ENCODE data around the gene HSPH1.
"Not testable (repeated sequence)": the region's sequence is repeated elsewhere in the genome, so short reads cannot be mapped to it uniquely, and the experiment has no call there.

The HSPH1 gene

DNA sequence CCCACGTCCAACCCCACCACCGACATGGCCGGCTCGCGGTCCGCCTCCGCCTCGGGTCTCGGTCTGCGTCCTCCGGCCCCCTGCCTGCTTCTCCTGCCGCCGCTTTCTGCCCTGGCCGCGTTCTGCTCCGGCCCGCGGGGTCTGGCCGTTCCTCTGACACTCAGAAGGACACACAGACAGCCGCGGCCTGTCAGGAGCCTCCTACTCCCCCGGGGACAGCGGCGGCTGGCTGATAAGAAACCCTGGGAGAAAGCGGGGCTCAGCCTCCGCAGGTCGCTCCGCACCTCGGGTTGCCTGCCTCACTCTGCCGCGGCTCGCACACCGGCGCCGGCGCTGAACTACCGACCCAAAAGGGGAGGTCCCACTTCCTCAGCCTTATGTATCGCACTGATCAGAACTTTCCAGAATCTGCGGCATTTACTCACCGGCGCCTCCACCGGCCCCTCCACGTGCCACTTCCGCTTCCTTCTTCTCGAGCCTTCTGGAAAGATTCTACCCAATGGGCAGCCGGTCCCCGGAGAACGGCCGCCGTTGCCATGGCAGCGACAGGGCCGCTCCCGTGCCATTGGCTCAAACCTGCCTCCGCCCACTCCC is at the start of gene HSPH1:
HSPH1 (minus strand) TSS at position 348 of the 594 bp plus-strand sequence; CDS start at position 26, 322 bp downstream.
- DNase-seq: peak; percentile 98

DNA sequence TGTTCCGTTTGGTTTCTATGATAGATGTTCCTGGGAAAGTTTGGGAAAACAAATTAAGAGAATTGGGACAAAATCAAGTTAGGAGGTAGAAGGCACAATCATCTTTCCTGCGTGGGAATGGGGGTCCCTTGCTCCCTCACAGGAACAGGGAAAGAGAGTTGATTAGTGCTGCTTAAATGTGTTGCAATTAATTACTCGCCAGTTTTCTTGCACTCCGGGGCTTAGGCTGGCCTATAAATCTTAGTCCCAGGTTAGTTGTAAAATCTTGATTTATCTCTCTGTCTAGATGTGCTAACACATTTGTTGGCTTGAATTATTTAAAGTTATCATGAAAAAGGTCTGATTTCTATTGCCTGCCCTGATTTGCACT is 48.1 kb upstream of the HSPH1 start:
- DNase-seq: no peak

DNA sequence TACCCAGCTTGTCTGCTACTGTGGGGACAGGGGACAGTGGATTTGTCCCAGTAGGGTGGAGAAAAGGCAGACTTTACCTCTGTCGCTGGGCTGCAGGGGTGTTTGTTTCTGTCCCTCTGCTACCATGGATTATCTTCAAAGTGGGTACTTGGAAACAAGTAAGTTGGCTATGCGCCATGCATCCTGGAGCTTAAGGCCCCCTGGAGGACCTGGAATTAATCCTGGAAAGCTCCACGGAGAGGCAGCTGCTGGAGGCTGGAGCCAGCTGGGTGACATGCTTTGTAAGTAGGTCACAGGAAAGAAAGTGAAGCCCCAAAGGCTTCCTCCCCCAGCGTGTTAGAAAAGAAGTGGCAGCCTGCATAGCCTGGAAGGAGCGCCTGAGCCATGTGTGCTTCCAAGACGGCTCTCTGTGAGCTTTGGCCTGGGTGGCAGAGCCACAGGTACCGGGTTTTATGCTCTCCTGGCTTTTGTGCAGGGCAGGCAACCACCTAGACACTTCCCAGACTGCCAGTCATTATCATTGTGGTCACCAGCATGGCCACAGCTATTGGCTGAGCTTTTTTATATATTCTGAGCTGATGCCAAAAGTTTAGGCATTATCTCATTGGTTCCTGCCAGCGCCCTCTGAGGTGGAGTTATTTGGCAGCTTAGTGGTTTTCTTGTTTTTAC is 47.6 kb upstream of the HSPH1 start:
- DNase-seq: peak; percentile 3

- no peak for DNase-seq
Measured at GRCh38 chr13:31208559-31209122, 46.9 kb upstream of the HSPH1 start.

GRCh38 chr13:31207661-31208552 is 46.2 kb upstream of the HSPH1 start:
- no peak for DNase-seq

- peak; percentile 72 for DNase-seq
Measured at GRCh38 chr13:31204592-31204991, 42.9 kb upstream of the HSPH1 start.

DNA sequence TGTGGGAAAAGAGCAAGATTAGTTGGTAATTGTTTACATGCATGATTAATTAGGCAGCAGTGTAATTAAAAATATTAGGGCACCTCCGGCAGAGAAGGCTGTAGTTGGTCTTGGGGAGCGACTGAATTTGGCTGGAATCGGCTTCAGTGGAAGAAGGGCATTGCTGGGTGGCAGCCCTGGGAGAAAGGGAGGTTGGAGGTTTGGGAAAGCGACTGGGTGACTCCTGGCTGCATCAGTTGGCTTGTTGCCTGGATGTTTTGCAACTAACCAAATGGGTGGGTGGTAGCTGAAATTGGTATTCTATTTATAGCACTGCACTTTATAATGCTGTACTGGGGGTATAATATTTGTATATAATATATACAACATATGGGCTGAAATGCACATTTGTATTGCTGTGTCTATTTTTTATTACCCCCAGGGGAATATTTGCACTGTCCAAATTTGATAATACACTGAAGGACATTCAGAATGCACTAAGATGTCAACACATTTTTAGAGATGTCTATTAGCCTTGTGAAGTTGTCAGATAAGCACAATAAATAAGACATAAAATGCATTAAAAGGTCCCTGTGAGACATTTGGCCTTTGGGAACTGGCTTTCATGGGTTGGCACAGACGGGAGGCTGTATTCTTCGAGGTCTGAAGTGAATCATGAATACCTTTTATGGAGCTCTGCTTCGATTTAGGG is 39.8 kb upstream of the HSPH1 start:
- peak; percentile 48 for DNase-seq

DNA sequence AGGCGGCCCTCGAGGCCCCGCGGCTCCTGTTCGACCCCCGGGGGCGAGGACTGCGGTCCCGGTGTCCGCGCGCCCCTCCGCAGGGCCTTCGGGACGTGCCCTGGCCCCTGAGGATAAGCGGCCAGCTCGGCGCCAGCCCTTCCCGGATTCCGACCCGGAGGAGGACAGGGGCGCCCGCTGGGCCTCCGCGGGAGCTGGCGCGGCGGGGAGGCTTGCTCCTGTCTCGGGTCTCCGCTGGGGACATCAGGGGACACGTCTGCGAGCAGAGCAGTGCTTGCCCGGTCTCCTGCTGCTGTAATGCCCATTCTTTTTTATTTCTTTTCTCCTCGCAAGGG is 38.9 kb upstream of the HSPH1 start:
- peak; percentile 27 for DNase-seq

DNA sequence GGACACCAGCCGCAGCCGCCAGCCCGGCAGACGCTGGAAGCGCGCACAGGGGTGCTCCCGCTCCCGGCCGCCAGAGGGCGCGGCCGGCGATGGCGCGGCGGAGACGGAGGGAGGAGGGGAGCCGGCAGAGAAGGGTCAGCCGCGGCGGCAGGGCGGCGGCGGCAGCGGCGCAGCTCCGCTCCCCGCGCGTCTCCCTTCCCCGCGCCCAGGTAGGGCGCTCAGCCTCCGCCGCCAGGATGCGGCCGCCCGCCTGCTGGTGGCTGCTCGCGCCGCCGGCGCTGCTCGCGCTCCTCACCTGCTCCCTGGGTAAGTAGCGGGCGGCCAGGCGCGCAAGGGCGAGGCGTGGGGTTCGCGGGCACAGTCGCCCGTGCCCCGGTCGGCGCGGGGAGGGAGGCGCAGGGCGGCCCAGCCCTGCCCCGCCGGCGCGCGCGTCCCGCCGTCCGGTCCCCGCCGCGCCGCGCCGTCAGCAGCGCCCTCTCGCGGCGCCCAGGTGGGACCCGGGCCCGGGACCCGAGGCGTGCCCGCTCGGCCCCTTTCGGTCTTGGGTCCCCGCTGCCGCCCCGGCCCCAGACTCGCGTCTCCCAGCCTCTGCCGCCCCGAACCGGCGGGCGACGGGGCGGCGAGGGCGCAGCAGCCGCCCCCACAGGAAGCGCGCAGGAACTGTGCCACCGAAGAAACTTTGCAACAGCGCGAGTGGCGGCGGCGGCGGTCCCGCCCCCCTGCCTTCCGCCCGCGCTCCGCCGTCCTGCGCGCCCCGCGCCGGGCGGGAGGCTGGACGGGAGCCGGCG is 38.3 kb upstream of the HSPH1 start, which contains the start of gene B3GLCT:
B3GLCT (plus strand) TSS at position 127 of the 788 bp plus-strand sequence; CDS start at position 237, 110 bp downstream.
- DNase-seq: peak; percentile 79

DNA sequence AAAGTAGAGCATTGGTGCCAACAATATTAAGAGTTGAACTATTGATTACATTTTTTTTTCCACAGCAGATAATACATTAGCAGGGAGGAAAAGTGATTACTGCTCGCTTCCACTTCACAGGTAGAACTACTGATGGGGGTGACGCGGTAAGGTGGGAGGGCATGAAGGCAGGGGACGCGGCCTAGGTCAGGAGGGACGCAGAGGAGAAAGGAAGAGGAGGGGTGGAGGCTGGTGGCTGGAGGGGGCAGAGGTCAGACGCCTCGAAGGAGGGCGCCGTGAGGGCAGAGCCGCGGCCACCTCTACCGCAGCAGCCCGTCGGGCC is 37.8 kb upstream of the HSPH1 start:
- no peak for DNase-seq

- DNase-seq: no peak
Measured at GRCh38 chr13:31198519-31198918, 36.8 kb upstream of the HSPH1 start.

- DNase-seq: no peak
Measured at GRCh38 chr13:31196992-31197391, 35.3 kb upstream of the HSPH1 start.

- DNase-seq: no peak
Measured at GRCh38 chr13:31195616-31196015, 33.9 kb upstream of the HSPH1 start.

DNA sequence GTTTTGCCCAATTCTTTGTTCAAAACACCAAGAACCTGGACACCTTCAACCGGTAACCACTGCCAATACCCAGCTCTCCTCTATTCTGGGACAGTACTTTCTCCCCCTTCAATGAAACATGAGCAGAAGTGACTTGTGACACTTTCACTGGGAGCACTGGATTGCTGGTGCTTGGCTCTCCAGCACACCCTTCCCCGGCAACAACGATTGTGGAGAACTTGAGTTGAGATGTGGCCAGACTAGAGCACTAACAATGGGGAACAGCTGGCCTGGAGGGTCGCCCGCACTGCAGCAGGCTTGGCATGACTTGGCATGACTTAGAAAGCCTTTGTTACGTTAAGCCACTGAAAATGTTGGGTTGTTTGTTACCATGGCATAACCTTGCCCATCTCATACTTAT is 30.6 kb upstream of the HSPH1 start:
- DNase-seq: no peak

- DNase-seq: no peak
Measured at GRCh38 chr13:31191748-31192147, 30.0 kb upstream of the HSPH1 start.

GRCh38 chr13:31184981-31185645 is 23.4 kb upstream of the HSPH1 start:
- no peak for DNase-seq

DNA sequence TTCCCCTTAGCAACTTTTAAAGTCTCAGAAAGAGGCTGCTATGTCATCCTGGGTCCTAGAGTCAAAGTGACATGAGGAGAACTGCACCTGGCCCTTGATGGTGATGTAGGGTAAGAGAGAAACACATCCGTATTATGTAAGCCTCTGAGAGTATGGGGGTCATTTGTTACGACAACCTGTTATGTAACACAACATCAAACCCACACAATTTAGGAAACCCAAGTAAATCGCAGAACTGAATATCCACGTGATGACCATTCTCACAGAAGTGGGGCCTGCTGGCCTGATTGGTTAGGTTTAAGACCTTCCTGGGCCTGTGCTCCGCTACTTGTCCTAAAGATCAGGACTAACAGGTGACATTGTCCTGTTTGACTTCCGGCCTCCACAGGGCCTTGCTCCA is 22.7 kb upstream of the HSPH1 start:
- DNase-seq: no peak

GRCh38 chr13:31182987-31183386 is 21.3 kb upstream of the HSPH1 start:
- DNase-seq: no peak

GRCh38 chr13:31179754-31180153 is 18.1 kb upstream of the HSPH1 start:
- DNase-seq: no peak

DNA sequence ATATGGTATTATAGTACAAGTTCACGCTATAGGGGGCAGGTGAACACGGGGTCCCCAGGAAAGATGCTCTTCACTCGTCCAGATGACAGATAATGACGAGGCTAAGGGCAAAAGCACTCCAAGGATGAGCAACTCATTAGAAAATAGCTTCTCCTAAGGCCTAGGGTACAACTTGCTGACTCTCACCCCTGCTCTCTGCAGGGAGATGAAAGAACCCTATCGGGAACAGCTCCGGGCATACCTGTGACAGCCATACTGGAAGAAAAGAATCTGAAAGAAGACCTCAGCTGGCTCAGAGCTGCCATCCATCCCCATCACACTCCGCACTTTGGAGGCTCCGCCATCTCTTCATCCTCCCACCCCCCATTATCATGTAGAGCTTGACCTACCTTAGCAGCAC is 17.5 kb upstream of the HSPH1 start:
- no peak for DNase-seq

- DNase-seq: not testable (repeated sequence)
Measured at GRCh38 chr13:31177813-31178495, 16.2 kb upstream of the HSPH1 start.

Data from HCEC 1CT (cell line).